Activated effector memory CD4-positive, alpha-beta T cell treated with Interleukin-2 at 50 U/mL for 16 hours (primary cell): ENCODE measurements around the gene SLC28A2.
"Not testable (repeated sequence)": the region's sequence is repeated elsewhere in the genome, so short reads cannot be mapped to it uniquely, and the experiment has no call there.

Source experiments
- DNase-seq: peaks from one replicate; pipeline ENCODE4 v3.0.0-alpha.2; 2020

Gene SLC28A2, protein sequence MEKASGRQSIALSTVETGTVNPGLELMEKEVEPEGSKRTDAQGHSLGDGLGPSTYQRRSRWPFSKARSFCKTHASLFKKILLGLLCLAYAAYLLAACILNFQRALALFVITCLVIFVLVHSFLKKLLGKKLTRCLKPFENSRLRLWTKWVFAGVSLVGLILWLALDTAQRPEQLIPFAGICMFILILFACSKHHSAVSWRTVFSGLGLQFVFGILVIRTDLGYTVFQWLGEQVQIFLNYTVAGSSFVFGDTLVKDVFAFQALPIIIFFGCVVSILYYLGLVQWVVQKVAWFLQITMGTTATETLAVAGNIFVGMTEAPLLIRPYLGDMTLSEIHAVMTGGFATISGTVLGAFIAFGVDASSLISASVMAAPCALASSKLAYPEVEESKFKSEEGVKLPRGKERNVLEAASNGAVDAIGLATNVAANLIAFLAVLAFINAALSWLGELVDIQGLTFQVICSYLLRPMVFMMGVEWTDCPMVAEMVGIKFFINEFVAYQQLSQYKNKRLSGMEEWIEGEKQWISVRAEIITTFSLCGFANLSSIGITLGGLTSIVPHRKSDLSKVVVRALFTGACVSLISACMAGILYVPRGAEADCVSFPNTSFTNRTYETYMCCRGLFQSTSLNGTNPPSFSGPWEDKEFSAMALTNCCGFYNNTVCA

DNA sequence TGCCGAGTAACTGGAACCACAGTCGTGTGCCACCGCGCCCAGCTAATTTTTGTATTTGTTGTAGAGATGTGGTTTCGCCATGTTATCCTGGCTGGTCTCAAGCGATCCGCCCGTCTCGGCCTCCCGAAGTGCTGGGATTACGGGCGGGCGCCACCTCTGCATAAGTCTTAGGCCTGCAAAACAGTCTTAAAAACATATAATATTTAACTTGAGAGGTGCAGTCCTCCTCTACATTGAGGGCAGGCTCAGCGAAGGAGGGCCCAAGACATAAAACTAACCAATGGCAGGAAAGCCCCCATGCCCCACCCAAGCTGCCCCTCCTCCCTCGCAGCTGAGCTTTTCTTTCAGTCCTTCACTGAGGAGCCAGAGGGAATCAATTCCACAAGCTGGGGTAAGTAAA, at the start of gene SLC28A2:
Gene SLC28A2, plus strand, starts transcription at position 347 of the 400 bp plus-strand sequence. CDS start 982 bp downstream, outside the sequence.
- no peak for DNase-seq

DNA sequence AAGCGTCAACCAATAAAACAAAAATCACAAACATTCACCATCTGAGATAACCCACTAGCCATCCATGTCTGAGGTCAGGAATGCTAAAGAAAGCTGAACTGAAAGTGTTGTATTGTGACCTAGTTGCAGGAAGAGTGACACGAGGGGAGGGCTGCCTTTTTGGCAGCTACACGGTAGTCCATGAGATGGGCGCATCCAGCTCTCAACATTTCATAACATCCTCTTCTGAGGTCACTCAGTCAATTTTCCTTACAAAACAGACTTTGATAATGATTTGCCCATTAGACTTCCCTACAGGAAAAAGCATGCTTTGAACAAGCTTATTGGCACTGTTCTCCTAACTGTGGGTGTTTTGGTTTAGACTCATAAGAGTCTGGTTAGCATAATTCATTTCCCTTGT, 48.9 kb upstream of the SLC28A2 start:
- DNase-seq = no peak

DNA sequence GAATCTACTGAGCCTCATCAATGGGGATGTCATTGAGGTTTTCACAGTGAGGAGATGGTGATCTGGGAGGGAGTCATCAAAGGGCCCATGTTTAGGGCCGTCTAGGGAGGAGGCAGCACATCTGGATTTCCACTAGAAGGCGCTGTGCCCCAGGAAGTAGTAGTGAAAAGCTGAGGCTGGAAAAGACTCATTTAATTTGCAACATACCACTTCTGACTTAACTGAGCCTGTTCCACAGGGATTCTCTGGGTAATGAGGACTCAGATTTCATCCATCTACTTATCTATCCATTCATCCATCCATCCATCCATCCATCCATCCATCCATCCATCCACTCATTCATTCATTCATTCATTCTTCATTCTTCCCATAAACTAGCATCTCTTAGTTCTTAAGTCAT, 46.8 kb upstream of the SLC28A2 start:
- DNase-seq = no peak

DNA sequence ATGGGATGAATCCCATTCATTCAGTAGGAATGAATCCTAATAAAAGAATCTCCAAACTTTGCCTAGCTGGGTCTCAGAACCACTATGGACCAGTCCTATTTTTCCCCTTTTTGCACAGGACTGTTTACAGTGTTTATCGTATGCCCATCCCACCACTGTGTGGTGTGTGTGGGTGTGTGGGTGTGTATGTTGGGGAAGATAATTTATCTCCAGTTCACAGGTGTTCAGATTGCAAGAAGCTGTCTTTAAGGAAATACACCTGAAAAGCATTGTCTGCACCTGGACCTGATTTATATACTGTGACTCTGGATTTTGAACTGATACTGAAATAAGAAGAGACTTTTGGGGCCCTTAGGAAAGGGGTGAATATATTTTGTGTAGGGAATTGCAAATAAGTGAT, 39.5 kb upstream of the SLC28A2 start:
- no peak for DNase-seq

DNA sequence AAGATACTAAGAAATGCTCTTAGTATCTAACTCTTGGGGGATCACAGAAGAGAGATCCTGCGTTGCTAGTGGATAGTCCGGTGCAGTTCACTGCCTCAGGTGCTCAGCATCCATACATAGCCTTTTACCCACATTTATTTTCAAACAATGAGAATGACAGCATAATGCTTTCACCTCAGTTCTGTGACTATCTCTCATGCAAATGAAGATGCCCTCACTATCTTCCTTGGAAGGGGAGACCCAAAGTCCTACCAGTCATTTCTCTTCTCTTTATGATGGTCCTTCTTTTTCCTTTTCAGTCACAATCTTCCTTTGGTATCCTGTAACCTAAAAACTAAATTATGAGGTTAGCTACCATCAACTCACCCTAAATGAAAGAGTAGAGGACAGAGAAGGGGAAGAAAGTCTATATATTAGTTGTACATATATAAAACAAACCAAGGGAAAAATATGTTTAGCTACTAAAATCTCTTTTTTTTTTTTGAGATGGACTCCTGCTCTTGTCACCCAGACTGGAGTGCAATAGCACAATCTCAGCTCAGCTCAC, 30.9 kb upstream of the SLC28A2 start:
- DNase-seq = no peak

DNA sequence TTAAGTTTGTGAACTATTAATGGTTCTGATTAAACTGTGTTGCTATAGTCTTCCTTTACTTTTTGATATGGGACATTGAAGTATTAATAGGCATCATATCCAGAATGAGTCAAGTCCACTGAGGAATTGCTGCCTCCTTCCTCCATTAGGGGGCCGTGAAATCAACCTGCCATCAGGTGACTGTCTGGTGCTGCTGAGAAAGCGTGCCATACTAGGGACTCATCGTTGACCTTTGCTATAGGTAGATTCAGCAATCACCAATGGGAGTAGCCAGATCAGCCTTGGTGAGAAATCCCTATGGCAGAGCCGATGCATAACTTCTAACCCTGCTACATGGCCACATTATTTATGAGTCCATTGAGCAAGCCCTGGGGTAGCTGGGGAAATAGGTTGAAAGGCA, 30.1 kb upstream of the SLC28A2 start:
- no peak for DNase-seq

DNA sequence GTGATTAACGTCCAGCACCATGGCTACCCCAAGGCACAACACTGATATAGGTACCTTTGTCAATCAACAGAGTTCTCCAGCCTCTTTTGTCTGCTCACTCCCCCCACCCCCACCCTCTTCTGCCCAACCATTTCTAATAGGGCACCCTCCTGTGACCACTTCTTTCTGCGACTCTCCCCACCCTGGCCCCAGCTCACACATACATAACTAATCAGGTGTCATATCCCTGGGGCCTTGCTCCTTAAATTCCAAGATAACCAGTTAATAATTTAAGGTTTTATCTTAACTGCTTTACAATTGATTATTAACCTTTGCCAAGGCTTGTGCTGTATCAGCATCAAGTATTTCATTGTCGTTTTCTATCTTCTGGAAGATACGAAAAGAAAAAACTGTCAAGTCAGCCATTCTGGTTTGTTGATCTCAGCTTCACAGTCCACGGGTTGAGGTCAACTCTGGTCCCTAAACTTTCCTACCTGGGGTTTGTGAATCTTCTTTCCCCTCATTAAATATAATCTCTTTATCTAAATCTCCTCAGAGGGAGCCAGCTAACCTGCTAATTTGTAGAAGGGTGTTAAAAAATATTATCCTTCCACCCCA, 27.3 kb upstream of the SLC28A2 start:
- DNase-seq = no peak

DNA sequence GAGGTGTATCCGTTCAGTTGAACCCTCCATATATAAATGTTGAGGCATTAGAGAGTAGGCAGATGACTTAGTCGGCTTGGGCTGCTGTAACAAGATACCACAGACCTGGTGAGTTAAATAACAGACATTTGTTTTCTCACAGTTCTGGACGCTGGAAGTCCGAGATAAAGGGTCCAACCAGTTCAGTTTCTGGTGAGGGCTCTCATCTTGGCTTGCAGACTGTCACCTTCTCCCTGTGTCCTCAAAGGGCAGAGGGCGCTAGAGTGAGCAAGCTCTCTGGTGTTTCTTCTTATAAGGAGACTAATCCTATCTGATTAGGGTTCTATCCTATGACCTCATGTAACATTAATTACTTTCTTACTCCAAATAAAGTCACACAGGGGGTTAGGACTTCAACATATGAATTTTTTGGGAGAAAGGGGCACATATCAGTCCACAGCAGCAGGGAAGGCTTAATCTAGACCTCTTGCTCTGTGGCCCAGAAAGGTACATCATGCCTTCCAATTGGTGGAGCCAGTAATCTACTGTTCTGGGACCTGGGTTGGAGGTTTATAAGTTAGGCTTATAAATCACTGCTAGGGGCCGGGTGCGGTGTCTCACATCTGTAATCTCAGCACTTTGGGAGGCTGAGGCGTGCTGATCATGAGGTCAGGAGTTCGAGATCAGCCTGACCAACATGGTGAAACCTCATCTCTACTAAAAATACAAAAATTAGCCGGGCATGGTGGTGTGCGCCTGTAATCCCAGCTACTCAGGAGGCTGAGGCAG, 26.3 kb upstream of the SLC28A2 start:
- DNase-seq = no peak

DNA sequence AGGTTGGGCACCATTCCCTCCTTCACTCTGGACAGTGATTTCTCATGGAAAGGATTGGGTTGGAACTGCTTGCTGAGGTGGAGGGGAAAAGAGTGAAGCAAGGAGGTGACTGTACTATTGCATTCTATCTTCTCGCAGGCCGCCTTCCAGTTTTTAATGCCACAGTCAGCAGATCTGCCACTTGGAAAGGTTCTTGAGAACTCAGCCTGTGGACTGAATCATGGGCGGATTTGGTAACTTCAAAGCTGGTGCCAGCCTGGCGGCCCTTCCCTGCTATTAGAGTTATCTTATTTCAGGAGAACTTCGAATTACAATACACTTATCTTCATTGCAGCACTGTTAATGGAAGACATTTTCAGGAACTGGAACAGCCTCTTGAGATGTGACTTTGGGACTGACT, 23.1 kb upstream of the SLC28A2 start:
- no peak for DNase-seq

DNA sequence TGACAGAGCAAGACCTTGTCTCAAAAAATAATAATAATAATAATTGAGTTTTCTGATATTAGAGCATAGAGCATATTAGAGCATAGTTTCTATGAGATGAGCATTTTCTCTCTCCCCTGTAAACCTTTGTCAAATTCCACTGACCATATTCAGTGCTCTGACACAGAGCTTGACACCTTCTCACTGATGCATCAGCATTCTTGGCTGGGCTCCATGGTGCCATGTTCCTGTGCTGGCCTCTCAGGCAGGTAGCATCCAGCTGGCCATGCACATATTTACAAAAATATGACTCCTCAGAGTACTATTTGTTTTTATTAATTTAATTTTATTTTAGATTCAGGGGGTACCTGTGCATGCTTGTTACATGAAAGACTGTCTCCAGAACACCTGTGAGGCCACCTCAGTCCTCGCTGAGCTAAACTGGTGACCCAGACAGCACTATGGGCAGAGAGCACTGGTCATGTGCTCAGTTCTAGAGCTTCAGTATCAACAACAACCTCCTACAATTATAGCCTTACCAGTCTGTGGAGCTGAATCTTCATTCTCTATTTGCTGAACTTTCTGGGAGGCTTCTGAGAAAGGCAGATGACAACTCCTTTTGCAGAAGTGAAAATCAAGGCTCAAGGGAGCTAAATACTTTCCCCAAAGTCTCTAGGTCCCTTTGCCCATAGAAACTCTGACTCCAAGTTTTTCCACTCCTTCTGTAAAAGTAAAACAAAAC, 21.6 kb upstream of the SLC28A2 start:
- DNase-seq = no peak

DNA sequence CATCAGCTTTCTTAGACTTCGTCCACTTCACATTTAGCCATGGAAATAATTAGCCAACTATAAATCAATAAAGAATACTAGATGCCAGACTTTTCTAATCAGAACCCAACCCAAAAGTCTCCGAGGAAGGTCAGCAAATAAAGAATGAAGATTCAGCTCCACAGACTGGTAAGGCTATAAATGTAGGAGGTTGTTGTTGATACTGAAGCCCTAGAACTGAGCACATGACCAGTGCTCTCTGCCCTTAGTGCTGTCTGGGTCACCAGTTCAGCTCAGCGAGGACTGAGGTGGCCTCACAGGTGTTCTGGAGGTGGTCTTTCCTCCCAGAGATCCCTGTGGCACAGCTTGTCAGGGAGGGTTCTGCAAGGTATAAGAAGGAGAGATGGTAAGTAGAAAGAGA, 20.9 kb upstream of the SLC28A2 start:
- DNase-seq = no peak

DNA sequence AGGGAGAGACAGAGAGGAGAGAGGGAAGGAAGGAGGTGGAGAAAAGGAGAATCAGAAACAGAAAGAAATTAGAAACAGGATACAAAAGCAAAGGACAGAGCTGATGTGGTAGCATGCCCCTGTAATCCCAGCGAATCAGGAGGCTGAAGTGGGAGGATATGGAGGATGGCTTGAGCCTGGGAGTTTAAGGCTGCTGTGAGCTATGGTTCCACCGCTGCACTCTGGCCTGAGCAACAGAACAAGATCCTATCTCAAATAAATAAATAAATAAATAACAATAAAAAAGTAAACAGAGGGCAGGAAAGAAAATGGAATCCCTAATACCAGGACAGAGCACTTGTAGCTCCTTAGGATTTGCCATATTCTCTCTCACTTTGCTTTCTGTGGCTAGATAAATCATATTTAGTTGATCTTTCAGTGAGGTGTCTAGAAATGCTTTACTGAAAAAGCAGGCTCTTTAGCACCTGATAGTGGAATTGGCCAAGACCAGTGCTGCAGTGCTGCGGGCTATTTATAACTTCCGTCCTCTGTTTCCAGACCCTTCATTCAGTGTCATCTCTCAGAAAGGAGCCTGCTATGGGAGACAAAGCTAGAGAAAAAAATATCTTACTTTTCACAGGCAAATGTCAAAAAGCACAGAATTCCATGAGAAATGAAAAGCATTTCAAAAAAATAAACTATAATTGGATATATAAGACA, 20.0 kb upstream of the SLC28A2 start:
- no peak for DNase-seq

DNA sequence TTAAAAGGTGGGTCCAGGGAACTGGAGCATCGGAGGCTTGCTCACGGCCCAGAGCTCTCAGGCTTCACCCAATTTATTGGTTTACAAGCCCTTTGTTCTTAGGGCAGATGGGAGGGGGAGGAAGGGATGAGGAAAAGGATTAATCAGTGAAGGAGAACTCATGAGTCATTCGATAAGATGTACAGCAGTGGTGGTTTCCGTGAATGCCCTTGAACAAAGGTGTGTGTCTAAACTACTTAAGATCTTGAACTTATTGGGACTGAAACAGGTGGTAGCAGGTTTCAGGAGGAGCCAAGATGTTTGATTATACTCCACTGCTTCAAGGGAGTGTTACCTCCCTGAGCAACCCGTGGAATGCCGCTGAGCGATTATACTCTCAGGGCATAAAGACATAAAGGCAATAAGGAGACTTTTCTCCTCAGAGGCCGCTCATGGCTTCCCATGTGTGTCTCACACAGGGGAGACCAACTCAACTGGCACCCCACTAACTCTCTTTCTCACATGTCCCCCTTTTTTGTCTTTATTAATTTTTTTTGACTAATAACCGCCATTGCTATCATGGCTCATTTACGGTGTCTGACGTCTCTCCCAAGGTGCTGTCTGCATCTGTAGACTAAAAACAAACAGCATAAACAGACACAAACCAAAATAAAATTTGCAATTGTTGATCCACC, 17.3 kb upstream of the SLC28A2 start:
- no peak for DNase-seq

DNA sequence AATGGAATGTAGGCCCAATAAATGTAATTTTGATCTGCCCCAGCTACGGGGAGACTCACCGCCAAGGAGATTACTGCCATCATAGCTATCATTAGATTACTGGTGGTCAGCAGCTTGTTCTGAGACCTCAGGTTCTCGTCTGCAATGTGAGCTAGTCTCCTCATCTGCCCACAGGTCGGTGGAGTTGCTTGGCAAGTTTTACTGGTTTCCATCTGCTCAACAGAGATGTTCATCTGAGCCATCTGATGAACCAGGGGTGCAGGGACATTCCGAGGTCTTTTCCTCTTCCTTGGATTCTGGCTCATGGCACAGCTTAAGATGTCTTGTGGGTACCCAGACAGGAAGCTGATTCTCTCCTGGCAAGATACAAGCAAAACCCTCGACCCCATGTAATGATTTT, 15.2 kb upstream of the SLC28A2 start:
- DNase-seq = not testable (repeated sequence)

DNA sequence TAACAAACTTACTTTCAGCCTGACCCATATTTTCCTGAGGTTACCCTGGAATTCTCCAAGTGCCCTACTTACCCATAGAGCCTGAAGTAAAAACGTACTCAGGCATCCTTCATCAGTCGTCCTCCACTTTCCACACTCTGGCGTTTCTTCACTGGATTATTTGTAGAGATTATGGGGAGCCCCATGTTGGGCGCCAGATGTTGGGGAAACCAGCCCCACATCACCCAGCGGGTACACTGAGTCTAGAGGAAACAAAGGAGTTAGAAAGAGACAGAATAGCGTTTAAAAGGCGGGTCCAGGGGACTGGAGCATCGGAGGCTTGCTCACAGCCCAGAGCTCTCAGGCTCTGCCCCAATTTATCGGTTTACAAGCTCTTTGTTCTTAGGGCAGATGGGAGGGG, 9.7 kb upstream of the SLC28A2 start:
- no peak for DNase-seq

DNA sequence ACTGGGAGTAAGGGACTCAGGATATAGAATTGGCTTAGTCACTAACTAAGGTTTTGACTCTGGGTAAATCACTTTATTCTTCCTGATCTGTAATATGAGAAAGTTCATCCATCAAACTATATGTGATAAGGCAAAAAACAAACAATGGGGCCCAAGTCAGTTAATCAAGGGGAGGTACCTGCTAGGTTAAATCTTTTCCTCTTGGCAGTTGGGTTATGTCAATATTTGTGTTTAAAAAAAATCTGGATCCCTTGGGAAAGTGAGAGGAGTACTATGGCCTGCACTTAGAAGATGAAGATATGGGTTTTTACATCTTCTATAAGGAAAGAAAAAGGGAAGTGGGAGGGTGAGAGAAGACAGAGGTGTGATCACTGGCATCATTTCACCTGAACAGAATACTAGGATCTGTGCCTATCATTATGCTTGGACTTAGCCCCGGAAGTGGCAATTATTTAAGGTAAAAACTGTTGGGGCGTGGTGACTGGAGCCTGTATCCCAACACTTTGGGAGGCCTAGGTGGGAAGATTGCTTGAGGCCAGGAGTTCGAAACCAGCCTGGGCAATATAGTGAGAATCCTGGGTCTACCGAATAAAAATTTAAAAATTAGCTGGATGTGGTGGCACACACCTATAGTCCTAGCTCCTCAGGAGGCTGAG, 2.8 kb upstream of the SLC28A2 start:
- DNase-seq = no peak

DNA sequence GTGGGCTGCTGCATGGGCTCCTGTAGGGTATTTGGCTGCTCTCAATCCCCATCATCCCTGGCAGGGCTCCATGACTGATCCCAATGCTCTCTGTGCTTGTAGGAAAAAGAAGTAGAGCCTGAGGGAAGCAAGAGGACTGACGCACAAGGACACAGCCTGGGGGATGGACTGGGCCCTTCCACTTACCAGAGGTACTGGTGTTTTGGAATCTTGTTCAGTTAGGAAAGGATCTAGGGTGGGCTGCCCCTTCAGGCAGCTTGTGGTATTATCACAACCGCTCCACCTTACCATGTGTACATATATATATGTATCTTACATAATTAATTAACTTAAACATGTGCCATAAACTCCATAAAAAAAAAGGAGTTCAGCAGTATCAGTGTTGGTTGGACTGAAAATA, 1.3 kb downstream of the SLC28A2 start:
- DNase-seq = no peak

DNA sequence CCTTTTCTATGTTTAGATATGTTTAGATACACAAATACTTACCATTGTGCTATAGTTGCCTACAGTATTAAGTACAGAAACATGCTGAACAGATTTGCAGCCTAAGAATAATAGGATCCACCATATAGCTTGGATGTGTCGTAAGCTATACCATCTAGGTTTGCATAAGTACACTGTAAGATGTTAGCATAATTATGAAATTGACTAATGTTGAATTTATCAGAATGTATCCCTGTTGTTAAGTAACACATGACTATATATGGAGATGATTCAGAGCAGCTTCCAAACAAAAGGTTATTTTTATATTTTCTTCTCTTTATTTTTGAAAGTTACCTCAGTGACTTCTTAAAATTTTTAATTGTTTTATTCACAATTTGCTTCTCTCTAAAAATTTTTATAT, 2.4 kb downstream of the SLC28A2 start:
- DNase-seq = no peak

DNA sequence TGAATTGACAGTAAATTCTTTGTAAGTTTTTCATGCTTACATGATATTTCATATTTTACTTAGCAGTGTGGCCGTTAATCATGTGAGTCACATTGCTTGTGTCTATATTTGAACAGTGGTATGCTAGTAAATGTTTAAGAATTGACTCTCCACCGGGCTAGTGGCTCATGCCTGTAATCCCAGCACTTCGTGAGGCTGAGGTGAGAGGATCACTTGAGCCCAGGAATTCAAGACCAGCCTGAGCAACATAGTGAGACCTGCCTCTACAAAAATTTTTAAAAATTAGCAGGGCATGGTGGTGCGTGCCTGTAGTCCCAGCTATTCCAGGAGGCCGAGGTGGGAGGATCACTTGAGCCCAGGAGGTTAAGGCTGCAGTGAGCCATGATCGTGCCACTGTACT, 2.8 kb downstream of the SLC28A2 start:
- DNase-seq = not testable (repeated sequence)

DNA sequence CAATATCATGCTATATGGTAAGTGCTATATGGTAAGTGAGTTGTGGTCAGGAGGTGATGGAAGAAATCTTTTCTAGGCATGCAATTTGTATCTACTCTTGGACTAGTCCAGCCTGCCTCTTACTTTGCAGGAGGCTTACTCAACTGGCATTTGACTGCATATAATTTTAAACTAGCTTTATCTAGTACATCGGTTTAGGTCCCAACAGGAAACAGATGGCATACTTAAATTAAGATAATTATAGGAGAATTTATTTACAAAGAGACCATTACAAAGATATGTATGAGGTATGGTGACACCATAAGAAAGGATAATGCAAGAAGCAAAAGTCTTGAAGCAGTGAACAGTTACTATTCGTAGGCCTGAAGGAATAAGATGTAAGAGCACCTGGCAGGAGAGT, 7.8 kb downstream of the SLC28A2 start:
- no peak for DNase-seq
